SW480 (cell line): ENCODE data around the gene SAYSD1.

Experiments
- DNase-seq: peaks from one replicate; pipeline ENCODE4 v3.0.0-alpha.2; 2016; ENCODE audit warnings: low spot score

SAYSD1 gene

GRCh38 chr6:39108041-39108839 is 6.7 kb downstream of the SAYSD1 start:
- no peak for DNase-seq

GRCh38 chr6:39107641-39108040 is 7.3 kb downstream of the SAYSD1 start:
- DNase-seq, result no peak

DNA sequence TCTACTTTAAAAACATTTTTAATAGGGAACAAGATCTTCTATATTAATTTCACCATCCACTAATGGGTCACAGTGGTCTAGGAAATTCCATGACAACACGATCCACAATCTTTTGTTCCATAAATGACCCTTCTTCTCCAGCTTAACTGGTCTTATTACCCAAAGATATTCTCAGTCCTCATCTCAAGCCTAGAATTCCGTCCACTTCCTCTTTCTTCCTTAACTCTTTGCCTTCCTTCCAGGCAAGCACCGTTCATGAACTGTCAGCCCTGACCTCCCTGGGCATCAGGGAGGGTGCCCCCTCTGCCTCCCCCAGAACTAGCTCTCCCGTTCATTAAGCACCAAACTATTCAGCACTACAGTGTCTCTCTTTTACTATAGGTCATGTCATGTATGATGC is 8.0 kb downstream of the SAYSD1 start:
- DNase-seq, result no peak

- no peak for DNase-seq
Measured at GRCh38 chr6:39104528-39104927, 10.5 kb downstream of the SAYSD1 start.

DNA sequence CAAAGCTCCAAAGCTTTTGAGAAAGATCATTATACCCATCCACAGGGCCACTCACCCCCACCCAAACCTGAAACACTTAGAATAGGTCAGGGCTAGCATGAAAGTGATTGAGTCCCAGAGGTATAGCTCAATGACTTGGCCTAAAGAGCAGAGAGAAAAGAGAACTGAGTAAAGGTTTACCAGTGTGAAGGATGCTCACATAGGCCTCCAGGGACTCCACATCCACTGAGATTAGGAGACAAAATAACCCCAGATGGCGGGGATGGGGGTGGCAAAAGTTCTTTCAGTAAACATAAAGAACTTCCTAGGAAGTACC is 12.2 kb downstream of the SAYSD1 start:
- no peak for DNase-seq

DNA sequence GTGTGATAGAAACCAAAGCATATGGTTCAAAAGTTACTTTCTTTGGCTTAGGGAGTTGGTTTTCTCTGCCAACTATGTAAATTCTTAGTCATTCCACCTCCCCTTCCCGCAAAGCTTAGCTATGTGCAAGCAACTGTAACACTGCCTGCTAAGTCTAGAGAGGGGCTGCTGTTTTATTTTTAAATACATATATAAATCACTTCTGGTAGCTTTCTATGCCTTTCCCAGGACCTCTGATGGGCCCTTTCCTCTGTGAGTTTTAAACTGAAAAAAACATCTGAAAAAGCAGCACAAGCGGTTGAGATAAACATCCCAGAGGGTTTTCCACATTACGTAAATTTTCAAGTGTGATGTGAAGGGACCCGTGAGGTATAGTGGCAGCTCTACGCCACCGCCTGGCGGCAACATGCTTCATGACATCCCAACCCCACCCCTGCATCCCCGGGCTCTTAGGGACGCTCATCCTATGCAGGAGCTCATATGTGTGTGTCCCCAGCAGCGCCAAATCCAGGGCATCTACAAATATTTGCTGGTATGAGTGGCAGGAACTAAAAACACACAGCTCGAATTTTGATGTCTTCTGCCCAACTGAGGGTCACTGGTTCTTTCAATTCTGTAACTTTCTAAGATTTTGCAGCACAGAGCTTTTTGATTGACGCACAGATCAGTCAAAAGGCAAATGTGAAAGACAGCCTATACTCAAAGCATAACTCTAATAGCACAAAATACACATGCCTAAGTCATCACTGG is 12.7 kb downstream of the SAYSD1 start:
- no peak for DNase-seq

DNA sequence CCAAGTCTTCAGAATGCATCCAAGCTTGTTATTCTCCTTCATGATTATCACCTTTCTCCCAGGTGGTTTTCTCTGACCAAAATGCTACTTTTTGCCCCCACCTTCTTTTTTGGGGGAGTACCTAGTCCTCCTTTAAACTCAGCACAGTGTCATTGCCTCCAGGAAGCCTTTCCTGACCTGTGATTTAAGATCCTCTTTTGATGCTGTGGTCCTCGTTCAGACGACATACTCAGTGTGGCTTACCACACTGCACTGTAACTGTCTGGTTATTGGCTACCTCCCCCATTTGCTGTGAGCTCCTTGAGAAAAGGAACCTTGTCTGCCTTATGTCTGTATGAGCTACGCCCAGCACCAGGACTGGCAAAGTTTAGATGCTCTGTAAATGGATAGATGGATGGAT is 14.6 kb downstream of the SAYSD1 start:
- no peak for DNase-seq

- no peak for DNase-seq
Measured at GRCh38 chr6:39095578-39095977, 19.4 kb downstream of the SAYSD1 start.

DNA sequence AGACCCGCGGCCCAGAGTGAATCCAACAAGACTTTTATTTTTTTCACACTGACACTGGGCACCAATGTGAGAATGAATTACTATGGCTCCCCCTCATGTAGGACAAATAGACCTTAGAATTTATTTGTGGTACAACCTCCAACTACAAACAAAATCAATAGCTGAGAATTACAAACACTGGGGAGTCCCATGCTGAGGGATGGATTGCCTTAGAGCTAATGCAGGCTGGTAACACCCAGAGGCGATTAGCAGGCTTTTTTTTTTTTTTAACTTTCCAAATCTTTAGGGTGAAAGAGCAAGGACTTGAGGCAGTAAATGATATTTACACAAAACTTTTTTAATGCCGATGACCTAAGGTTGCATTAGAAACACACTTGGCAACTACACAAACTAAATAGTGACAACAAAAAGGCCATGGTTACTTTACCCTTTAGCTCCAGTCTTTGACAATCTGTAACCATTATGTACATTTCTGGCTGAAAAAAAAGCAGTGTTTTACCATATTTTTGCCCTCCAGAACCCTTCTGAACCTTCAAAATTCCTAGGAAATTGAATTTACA is 21.8 kb downstream of the SAYSD1 start:
- no peak for DNase-seq

DNA sequence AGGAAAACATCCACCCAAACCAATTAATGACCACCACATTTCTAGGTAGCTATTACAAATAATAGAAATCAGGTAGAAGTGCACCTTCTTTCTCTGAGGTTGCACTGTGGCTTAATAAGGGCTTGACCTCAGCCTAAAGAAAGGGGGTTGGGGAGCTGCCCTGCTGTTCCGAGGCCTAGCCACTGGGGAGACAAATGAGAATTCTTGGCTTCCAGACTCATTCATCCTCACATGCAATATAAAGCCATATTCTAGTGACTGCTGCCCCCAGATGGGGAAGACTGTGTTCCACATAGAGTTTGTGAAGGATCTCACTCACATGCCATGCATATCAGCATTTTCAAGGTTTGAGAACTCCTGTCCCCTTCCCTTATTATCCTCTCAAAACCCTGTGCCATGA is 22.9 kb downstream of the SAYSD1 start:
- DNase-seq, result peak; percentile 14

DNA sequence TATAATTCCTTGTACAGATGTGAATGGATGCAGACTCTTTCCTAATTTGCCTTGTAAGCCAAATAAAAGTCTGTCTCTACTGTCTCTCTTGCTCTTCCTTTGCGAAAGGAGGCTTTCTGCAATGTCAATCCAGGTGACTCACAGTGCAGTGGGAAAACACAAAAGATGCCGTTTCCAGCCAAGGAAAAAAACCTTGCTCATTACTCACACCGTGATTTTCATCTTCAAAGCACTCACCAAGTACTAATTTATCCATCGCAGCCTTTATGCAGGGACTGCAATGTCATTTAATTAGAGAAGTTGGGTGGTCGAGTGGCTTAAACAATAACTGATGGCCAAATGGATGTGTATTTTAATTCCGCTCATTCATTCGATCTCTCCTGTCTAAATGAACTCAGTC is 23.8 kb downstream of the SAYSD1 start:
- no peak for DNase-seq

DNA sequence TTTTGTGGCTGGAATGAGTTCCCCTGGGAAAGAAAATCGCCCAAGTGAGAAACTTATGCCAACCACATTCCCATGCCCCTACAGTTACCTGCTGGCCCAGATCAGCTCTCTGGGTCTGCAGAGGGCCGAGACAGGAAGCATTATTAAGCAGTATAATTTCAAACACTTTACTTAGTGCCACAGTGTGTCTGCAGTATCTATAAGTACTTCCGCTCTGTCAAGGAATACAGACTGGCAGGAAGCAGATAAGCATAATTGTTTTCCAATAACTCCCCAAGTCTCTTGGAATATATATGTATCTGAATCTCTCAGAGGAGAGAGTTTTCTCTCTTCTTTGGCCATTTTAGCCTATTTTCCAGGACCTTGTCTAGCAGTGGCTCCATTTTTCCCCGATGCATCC is 24.9 kb downstream of the SAYSD1 start:
- no peak for DNase-seq

- DNase-seq, result peak; percentile 13
Measured at GRCh38 chr6:39088331-39088730, 26.7 kb downstream of the SAYSD1 start.

GRCh38 chr6:39087197-39087596 is 27.8 kb downstream of the SAYSD1 start:
- DNase-seq, result no peak

DNA sequence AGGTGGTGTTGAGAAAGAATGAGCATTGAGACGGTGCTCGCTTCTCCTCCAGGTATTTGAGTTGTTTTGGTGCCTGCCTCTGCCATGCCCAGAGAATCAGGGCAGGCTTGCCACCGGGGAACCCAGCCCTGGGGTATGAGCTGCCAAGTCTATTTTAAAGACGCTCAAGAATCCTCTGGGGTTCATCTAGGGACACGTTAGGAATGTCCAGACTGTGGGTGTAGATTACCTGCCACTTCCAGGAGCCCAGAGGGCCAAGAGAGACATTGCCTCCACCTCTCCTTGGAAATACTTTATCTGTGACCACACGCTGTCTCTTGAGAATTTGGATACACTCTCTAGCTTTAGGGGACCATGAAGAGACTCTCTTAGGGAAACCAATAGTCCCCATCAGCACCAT is 28.3 kb downstream of the SAYSD1 start:
- DNase-seq, result no peak

DNA sequence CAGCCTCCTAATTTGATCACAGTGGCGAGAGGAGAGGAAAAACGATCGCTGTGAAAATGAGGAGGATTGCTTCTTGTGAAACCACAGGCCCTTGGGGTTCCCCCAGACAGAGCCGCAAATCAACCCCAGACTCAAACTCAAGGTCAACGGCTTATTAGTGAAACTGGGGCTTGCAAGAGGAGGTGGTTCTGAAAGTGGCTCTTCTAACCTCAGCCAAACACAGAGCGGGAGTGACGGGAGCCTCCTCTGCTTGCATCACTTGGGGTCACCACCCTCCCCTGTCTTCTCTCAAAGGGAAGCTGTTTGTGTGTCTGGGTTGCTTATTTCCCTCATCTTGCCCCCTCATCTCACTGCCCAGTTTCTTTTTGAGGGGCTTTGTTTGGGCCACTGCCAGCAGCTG is 28.7 kb downstream of the SAYSD1 start:
- DNase-seq, result no peak

DNA sequence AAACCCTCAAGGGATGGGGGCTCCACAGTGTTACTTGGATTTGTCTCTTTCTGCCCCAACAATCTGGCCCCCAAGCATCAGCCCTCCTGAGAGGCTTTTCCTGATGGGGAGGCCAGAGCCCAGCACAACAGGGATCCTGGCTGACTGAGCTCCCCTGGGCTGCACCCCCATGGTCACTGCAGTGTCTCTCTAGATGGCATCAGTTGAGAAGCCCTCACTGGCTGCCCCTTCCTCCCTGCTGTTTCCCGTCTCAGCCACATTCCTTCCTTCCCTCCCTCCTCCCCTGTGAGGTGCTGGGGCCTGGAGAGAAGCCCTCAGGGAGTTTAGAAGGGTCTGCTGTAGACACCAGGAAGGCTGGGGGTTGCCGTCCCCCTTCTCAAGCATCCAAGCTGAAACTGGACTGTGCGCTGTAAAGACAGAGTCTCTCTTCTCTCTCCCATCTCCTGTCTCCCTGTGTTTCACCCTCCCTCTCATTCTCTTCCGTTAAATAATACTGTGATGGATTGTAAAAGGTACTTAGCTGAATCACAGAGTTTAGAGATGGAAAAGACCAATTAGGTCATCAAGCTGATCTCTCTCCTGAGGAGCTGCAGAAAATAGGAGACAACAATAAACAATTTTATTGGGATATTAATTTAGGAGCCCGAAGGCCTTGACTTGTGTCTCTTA is 29.7 kb downstream of the SAYSD1 start:
- DNase-seq, result no peak

DNA sequence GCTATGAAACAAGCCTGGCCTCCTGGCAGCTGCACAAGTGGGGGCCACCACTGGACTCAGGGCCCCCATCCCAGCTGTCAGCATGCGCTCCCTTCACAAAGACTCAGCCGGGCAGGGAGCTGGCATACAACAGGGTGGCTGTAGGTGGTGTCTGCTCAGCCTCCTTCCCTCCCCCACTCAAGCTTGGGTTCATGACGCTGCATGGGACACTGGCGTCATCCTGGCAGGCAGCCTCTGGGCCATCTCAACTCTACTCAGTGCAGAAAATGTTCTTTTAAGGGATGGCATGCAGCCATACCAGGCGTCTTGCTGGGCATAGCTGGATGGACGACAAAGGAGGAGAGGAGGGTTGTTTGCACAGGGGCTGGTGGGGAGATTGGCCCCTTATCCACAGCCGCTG is 30.5 kb downstream of the SAYSD1 start:
- DNase-seq, result no peak

- DNase-seq, result no peak
Measured at GRCh38 chr6:39083231-39083634, 31.8 kb downstream of the SAYSD1 start.

GRCh38 chr6:39082310-39082709 is 32.7 kb downstream of the SAYSD1 start:
- DNase-seq, result no peak

DNA sequence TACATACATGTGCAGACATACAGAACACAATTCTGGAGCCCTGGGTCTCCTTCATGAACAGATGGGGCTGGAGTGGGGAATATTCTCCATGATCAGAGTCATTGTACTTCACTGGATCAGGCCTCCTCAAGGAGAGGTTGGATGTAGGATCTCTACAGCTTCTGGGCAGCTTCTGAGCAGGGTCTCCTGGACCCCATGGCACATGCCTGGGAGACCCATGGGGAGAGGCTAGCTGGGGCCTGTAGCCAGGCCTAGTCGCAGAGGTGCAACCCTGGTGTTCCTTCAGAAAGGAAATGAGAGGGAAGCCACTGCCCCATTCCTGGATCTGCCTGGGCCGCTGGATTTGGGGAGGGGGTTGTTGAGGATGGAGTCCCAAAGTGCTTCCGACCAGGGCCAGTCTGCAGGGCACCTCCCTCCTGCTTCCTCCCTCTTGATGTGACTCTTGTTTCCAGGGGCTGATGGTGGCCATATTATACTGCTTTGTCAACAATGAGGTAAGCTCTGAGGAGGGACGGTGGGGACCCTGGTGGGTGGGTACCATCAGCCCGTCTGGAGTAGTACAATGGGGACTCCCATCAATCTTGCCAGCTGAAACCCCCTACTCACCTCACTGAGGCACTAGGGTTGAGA is 34.6 kb downstream of the SAYSD1 start:
- DNase-seq, result no peak
